ENCODE data around the gene GATAD1.

The GATAD1 gene

GRCh38 chr7:92485974-92486373 is 38.7 kb downstream of the GATAD1 start:
- Histone ChIP-seq H2AFZ (ENCODE audit: low read depth) (no peak overlapping the region), H3K4me3 (IDR thresholded peaks at IDR 0.05; ENCODE audit: insufficient read depth, low read depth, low read length) (no peak overlapping the region), H4K20me1 (ENCODE audit: insufficient read depth) (no peaks in the 10 kb centered on the region), H3K27me3 (ENCODE audit: insufficient read depth, low read depth) (no peaks in the 10 kb centered on the region), H3K4me1 (ENCODE audit: low read depth, poor library complexity, severe bottlenecking) (no peaks in the 10 kb centered on the region), H3K4me2 (no peak overlapping the region), H3K79me2 (ENCODE audit: insufficient read depth, low read depth) (no peaks in the 10 kb centered on the region), H3K9ac (no peak overlapping the region), H3K36me3 (ENCODE audit: insufficient read depth) (no peaks in the 10 kb centered on the region), H3K27ac (no peak overlapping the region)
- TF ChIP-seq CTCF (conservative IDR thresholded peaks at IDR 0.05; ENCODE audit: low read depth, low read length), result no peak

GRCh38 chr7:92487804-92488203 is 40.5 kb downstream of the GATAD1 start:
- no peak overlapping the region for H3K27ac ChIP-seq
- H3K9ac ChIP-seq, result no peak overlapping the region
- no peak overlapping the region for H3K4me3 ChIP-seq (IDR thresholded peaks at IDR 0.05; ENCODE audit: insufficient read depth, low read depth, low read length)
- no peak overlapping the region for H3K4me2 ChIP-seq
- H3K4me1 ChIP-seq (ENCODE audit: low read depth, poor library complexity, severe bottlenecking), result no peaks in the 10 kb centered on the region
- no peaks in the 10 kb centered on the region for H4K20me1 ChIP-seq (ENCODE audit: insufficient read depth)
- TF ChIP-seq CTCF (conservative IDR thresholded peaks at IDR 0.05; ENCODE audit: low read depth, low read length), result no peak
- no peaks in the 10 kb centered on the region for H3K36me3 ChIP-seq (ENCODE audit: insufficient read depth)
- no peaks in the 10 kb centered on the region for H3K27me3 ChIP-seq (ENCODE audit: insufficient read depth, low read depth)
- no peak overlapping the region for H2AFZ ChIP-seq (ENCODE audit: low read depth)
- H3K79me2 ChIP-seq (ENCODE audit: insufficient read depth, low read depth), result no peaks in the 10 kb centered on the region

- no peak overlapping the region for H2AFZ ChIP-seq (ENCODE audit: low read depth)
- H3K79me2 ChIP-seq (ENCODE audit: insufficient read depth, low read depth), result no peaks in the 10 kb centered on the region
- H3K4me3 ChIP-seq (IDR thresholded peaks at IDR 0.05; ENCODE audit: insufficient read depth, low read depth, low read length), result no peak overlapping the region
- H3K9ac ChIP-seq, result no peak overlapping the region
- H3K27ac ChIP-seq, result no peak overlapping the region
- no peaks in the 10 kb centered on the region for H3K36me3 ChIP-seq (ENCODE audit: insufficient read depth)
- H4K20me1 ChIP-seq (ENCODE audit: insufficient read depth), result no peaks in the 10 kb centered on the region
- H3K4me1 ChIP-seq (ENCODE audit: low read depth, poor library complexity, severe bottlenecking), result no peaks in the 10 kb centered on the region
- no peaks in the 10 kb centered on the region for H3K27me3 ChIP-seq (ENCODE audit: insufficient read depth, low read depth)
- no peak overlapping the region for H3K4me2 ChIP-seq
- TF ChIP-seq CTCF (conservative IDR thresholded peaks at IDR 0.05; ENCODE audit: low read depth, low read length), result no peak
Measured at GRCh38 chr7:92489634-92490033, 42.4 kb downstream of the GATAD1 start.

DNA sequence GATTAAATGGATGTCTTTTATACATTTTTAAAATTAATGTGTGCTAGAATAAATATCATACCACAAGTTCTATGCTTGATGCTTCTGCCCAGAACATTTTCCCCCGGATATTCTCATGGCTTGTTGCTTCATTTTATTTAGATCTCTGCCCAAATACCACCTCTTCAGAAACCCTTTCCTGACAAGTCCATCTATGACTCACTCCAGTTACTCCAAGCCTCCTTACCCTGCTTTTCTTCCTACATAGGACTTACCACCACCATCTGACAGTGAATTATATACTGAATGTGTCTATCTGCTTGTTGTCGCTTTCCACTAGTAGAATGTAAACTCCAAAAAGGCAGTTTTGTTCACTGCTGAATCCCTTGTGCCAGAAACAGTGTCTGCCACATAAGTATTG is 49.6 kb downstream of the GATAD1 start:
- H3K9ac ChIP-seq, result no peak overlapping the region
- no peaks in the 10 kb centered on the region for H3K79me2 ChIP-seq (ENCODE audit: insufficient read depth, low read depth)
- no peaks in the 10 kb centered on the region for H3K27me3 ChIP-seq (ENCODE audit: insufficient read depth, low read depth)
- no peak overlapping the region for H3K27ac ChIP-seq
- no peaks in the 10 kb centered on the region for H3K36me3 ChIP-seq (ENCODE audit: insufficient read depth)
- no peak overlapping the region for H3K4me2 ChIP-seq
- H3K4me3 ChIP-seq (IDR thresholded peaks at IDR 0.05; ENCODE audit: insufficient read depth, low read depth, low read length), result no peak overlapping the region
- no peaks in the 10 kb centered on the region for H4K20me1 ChIP-seq (ENCODE audit: insufficient read depth)
- no peak for TF ChIP-seq CTCF (conservative IDR thresholded peaks at IDR 0.05; ENCODE audit: low read depth, low read length)
- no peaks in the 10 kb centered on the region for H3K4me1 ChIP-seq (ENCODE audit: low read depth, poor library complexity, severe bottlenecking)
- H2AFZ ChIP-seq (ENCODE audit: low read depth), result no peak overlapping the region

- Histone ChIP-seq H3K27ac (no peak overlapping the region), H3K4me1 (ENCODE audit: low read depth, poor library complexity, severe bottlenecking) (no peaks in the 10 kb centered on the region), H2AFZ (ENCODE audit: low read depth) (no peak overlapping the region), H3K79me2 (ENCODE audit: insufficient read depth, low read depth) (no peaks in the 10 kb centered on the region), H3K4me2 (no peak overlapping the region), H3K27me3 (ENCODE audit: insufficient read depth, low read depth) (no peaks in the 10 kb centered on the region), H3K9ac (no peak overlapping the region), H3K4me3 (IDR thresholded peaks at IDR 0.05; ENCODE audit: insufficient read depth, low read depth, low read length) (no peak overlapping the region), H3K36me3 (ENCODE audit: insufficient read depth) (no peaks in the 10 kb centered on the region), H4K20me1 (ENCODE audit: insufficient read depth) (no peaks in the 10 kb centered on the region)
- no peak for TF ChIP-seq CTCF (conservative IDR thresholded peaks at IDR 0.05; ENCODE audit: low read depth, low read length)
Measured at GRCh38 chr7:92498557-92498956, 51.3 kb downstream of the GATAD1 start.

All from KMS-11 (cell line).